ENCODE measurements around the gene BPTF. TPM values are rescaled to one million over a fixed set of nuclear protein-coding genes. Genes with fewer than 3 reads are reported as not detected.

Gene BPTF
- total RNA-seq, 4 donors from 2014 or later = 88.8 to 143 (median 116) TPM

DNA sequence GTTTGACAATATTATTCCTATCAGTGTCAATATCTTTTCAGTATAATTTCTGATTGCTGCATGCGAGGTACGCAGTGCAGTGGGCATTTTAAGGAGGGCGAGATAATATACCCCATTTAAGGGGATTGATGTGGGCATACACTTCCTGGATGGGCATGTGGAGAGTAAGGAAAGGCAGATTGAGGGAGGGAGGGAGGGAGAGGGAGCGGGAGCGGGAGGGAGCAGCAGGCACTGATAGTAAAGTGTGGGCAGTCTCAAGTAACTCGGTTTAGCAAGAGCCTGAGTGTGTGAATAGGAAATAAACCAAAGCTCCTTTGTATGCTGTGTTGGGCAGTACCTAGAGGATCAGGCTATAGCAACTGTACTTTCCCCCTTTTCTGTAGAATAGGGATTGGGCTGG lies 5.1 kb downstream of the BPTF start:
- no peaks in the 10 kb centered on the region for H3K9me3 ChIP-seq
- intact Hi-C loops (cut with DNase I) = no loop called here
- peaks cover 18 to 22% of the 10 kb centered on the region in 2 donors for H3K4me1 ChIP-seq
- DNase-seq = no peak
- 59 to 62% methylated on average over 6 of the region's 6 CpGs for WGBS, 2 donors
- TF ChIP-seq, protein P1, sequence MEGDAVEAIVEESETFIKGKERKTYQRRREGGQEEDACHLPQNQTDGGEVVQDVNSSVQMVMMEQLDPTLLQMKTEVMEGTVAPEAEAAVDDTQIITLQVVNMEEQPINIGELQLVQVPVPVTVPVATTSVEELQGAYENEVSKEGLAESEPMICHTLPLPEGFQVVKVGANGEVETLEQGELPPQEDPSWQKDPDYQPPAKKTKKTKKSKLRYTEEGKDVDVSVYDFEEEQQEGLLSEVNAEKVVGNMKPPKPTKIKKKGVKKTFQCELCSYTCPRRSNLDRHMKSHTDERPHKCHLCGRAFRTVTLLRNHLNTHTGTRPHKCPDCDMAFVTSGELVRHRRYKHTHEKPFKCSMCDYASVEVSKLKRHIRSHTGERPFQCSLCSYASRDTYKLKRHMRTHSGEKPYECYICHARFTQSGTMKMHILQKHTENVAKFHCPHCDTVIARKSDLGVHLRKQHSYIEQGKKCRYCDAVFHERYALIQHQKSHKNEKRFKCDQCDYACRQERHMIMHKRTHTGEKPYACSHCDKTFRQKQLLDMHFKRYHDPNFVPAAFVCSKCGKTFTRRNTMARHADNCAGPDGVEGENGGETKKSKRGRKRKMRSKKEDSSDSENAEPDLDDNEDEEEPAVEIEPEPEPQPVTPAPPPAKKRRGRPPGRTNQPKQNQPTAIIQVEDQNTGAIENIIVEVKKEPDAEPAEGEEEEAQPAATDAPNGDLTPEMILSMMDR (IDR thresholded peaks at IDR 0.05) = no peak
- no peak for TF ChIP-seq POLR2A (IDR thresholded peaks at IDR 0.05)
- H3K36me3 ChIP-seq = no peaks in the 10 kb centered on the region
- H3K27me3 ChIP-seq = no peaks in the 10 kb centered on the region
- H3K4me3 ChIP-seq (replicated peaks in 1 of 3) = no peak overlapping the region
- H3K27ac ChIP-seq = no peak overlapping the region

GRCh38 chr17:67831268-67831667 lies 6.0 kb downstream of the BPTF start:
- Histone ChIP-seq H3K4me3 (replicated peaks in 1 of 3) (no peak overlapping the region), H3K9me3 (no peaks in the 10 kb centered on the region), H3K4me1 (peaks cover 18 to 29% of the 10 kb centered on the region in 2 donors), H3K27ac (no peak overlapping the region), H3K36me3 (no peaks in the 10 kb centered on the region), H3K27me3 (no peaks in the 10 kb centered on the region)
- TF ChIP-seq, protein P1 (IDR thresholded peaks at IDR 0.05) = no peak
- no peak for TF ChIP-seq POLR2A (IDR thresholded peaks at IDR 0.05)
- intact Hi-C loops (cut with DNase I) = no loop called here
- DNase-seq = no peak
- 92% methylated on average over 4 of the region's 4 CpGs for WGBS, 2 donors

GRCh38 chr17:67833134-67833533 lies 7.8 kb downstream of the BPTF start:
- Histone ChIP-seq H3K9me3 (no peaks in the 10 kb centered on the region), H3K4me3 (replicated peaks in 1 of 3) (no peak overlapping the region), H3K27me3 (no peaks in the 10 kb centered on the region), H3K4me1 (peaks cover 6 to 34% of the 10 kb centered on the region in 2 donors), H3K27ac (no peak overlapping the region), H3K36me3 (no peaks in the 10 kb centered on the region)
- no peak for DNase-seq
- intact Hi-C loops (cut with DNase I) = no loop called here
- 93 to 97% methylated on average over 3 of the region's 3 CpGs for WGBS, 2 donors
- TF ChIP-seq, protein P1 (IDR thresholded peaks at IDR 0.05) = no peak
- TF ChIP-seq POLR2A (IDR thresholded peaks at IDR 0.05) = no peak

DNA sequence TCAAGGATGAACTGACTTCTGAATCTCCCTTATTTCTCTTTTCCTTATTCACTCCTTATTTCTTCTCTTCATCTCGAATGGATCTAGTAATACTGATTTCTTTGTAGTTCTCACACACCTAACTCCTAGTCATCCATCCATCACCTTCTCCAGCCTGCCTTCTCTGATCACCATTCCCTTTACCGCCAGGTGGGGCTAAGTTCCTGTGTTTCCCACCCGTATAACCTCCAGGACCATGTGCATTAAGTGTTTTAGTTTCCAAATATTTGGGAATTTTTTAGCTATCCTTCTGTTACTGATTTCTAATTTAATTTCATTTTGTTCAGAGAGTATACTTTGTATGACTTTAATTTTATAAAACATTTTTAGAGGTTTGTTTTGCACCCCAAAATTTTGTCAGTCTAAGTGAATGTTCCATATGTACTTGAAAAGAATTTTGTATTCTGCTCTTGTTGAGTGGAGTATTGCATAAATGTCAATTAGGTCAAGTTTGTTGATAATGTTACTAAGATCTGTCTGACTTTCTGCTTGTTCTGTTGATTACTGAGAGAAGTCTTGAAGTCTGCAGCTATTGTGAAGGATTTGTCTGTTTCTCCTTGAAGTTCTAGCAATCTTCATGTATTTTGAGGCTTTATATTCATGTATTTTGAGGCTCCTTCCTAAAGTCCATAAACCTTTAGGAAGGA lies 8.8 kb downstream of the BPTF start:
- H3K27ac ChIP-seq = no peak overlapping the region
- H3K27me3 ChIP-seq = no peaks in the 10 kb centered on the region
- DNase-seq = no peak
- TF ChIP-seq POLR2A (IDR thresholded peaks at IDR 0.05) = no peak
- TF ChIP-seq, protein P1 (IDR thresholded peaks at IDR 0.05) = no peak
- H3K36me3 ChIP-seq = no peaks in the 10 kb centered on the region
- peaks cover 0 to 29% of the 10 kb centered on the region in 2 donors for H3K4me1 ChIP-seq
- no peaks in the 10 kb centered on the region for H3K9me3 ChIP-seq
- H3K4me3 ChIP-seq (replicated peaks in 1 of 3) = no peak overlapping the region
- WGBS, 2 donors = 82 to 85% methylated on average over 3 of the region's 3 CpGs
- intact Hi-C loops (cut with DNase I) = no loop called here

DNA sequence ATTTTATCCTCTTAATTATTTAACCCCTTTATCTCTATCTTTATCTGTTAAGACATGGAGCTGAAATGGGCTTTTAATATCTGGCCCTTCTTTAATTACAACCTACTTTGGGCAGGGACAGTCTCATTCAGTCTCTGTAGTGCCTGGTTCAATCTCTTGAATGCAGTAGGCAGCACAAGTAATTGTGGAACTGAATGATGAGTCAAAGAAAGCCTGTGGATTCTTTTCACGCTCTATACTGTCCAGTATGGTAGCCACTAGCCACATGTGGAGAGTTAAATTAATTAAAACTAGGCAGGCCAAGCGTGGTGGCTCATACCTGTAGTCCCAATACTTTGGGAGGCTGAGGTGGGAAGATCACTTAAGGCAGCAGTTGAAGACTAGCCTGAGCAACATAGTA lies 9.3 kb downstream of the BPTF start:
- WGBS, 2 donors = 96 to 100% methylated on average over 2 of the region's 2 CpGs
- no peak overlapping the region for H3K27ac ChIP-seq

More for the DNA sequence above, 9.3 kb downstream of the BPTF start:
- Histone ChIP-seq H3K27me3 (no peaks in the 10 kb centered on the region), H3K4me3 (replicated peaks in 1 of 3) (no peak overlapping the region), H3K9me3 (no peaks in the 10 kb centered on the region), H3K4me1 (peaks cover under 1 to 25% of the 10 kb centered on the region in 2 donors), H3K36me3 (no peaks in the 10 kb centered on the region)
- DNase-seq = no peak
- TF ChIP-seq, protein P1 (IDR thresholded peaks at IDR 0.05) = no peak
- intact Hi-C loops (cut with DNase I) = no loop called here
